PC-9 (cell line): Measurements from ENCODE around the gene RALB. TPM values are rescaled to one million over a fixed set of nuclear protein-coding genes. Genes with fewer than 3 reads are reported as not detected.

Source experiments
- BruUV-seq: library from RNA; stranded (reverse); fragments of 400-500 nt; replicated peaks from 2 replicates; lab custom pipeline; 2021; lab: Mats Ljungman, UMichigan
- CTCF ChIA-PET: fragments of 300-600 bp; sonication (Branson Sonifier 250); formaldehyde crosslinking; loops from one replicate; lab custom pipeline; 2022; ENCODE audit warnings: antibody characterized with exemption; lab: Charles Lee
- POLR2A ChIA-PET: fragments of 300-600 bp; sonication (Branson Sonifier 250); formaldehyde crosslinking; loops from one replicate; lab custom pipeline; 2022; ENCODE audit warnings: antibody characterized with exemption; ENCODE audit not compliant: unreplicated experiment; lab: Charles Lee
- DNase-seq, 2 experiments: peaks; one replicate each; pipeline versions ENCODE4 v3.0.0 to v3.0.0-alpha.2; 2015 to 2022; ENCODE audit warnings: mixed read lengths in 1 of 2
- H2AFZ ChIP-seq: fragments of 200-600 bp; sonication (generic); 2 replicates; pipeline ENCODE4 v1.8.1; 2017; ENCODE audit warnings: antibody characterized with exemption
- H3F3A ChIP-seq: fragments of 200-600 bp; sonication (generic); 2 replicates; pipeline ENCODE4 v1.8.1; 2017; ENCODE audit warnings: antibody characterized with exemption, mild to moderate bottlenecking, low read depth; ENCODE audit not compliant: insufficient read depth
- H3K27ac ChIP-seq: fragments of 200-600 bp; sonication (generic); 2 replicates; pipeline ENCODE4 v1.6.1; 2016; ENCODE audit warnings: mixed run types
- H3K27me3 ChIP-seq: fragments of 200-600 bp; sonication (generic); 2 replicates; pipeline ENCODE4 v1.6.1; 2016; ENCODE audit warnings: low read depth, mixed run types; ENCODE audit not compliant: insufficient read depth
- H3K36me3 ChIP-seq: fragments of 200-600 bp; sonication (generic); 2 replicates; pipeline ENCODE4 v1.6.1; 2016; ENCODE audit warnings: low read depth, mixed run types
- H3K4me1 ChIP-seq: fragments of 200-600 bp; sonication (generic); replicated peaks from 2 replicates; pipeline ENCODE4 v1.6.1; 2016; ENCODE audit warnings: mixed run types; ENCODE audit not compliant: insufficient read depth
- H3K4me2 ChIP-seq: fragments of 200-600 bp; sonication (generic); 2 replicates; pipeline ENCODE4 v1.6.1; 2017; ENCODE audit warnings: mixed run types
- H3K4me3 ChIP-seq: fragments of 200-600 bp; sonication (generic); 2 replicates; pipeline ENCODE4 v1.6.1; 2016; ENCODE audit warnings: mixed run types
- H3K79me2 ChIP-seq: fragments of 200-600 bp; sonication (generic); 2 replicates; pipeline ENCODE4 v1.6.1; 2017; ENCODE audit warnings: low read depth, mixed run types
- H3K9me2 ChIP-seq: fragments of 200-600 bp; sonication (generic); 2 replicates; pipeline ENCODE4 v1.8.1; 2017; ENCODE audit warnings: mild to moderate bottlenecking; ENCODE audit not compliant: insufficient read depth
- H3K9me3 ChIP-seq: fragments of 200-600 bp; sonication (generic); 2 replicates; pipeline ENCODE4 v1.8.1; 2016; ENCODE audit warnings: low read depth; ENCODE audit not compliant: insufficient read depth
- H4K20me1 ChIP-seq: fragments of 200-600 bp; sonication (generic); 2 replicates; pipeline ENCODE4 v1.8.1; 2017; ENCODE audit not compliant: insufficient read depth
- CTCF ChIP-seq: fragments of 200-600 bp; sonication (generic); conservative IDR thresholded peaks from 2 replicates; pipeline ENCODE4 v1.6.1; 2017; ENCODE audit warnings: mixed run types, antibody characterized with exemption, mild to moderate bottlenecking, moderate library complexity
- EZH2 ChIP-seq: fragments of 200-600 bp; sonication (generic); IDR thresholded peaks from 2 replicates; pipeline ENCODE4 v1.8.0; 2017; ENCODE audit warnings: antibody characterized with exemption, low read depth
- intact Hi-C: fragments of 100-400 bp; cut with micrococcal nuclease; formaldehyde crosslinking; loops from one replicate; pipeline ENCODE4 v1.10.0; 2022; ENCODE audit not compliant: unreplicated experiment
- total RNA-seq: library from RNA; stranded (reverse); gene quantifications from 2 replicates; pipeline ENCODE4 v1.2.3, GENCODE V29; 2021

The RALB gene
- total RNA-seq, 1 experiment from 2014 or later, result 86.6 TPM

- no peak for TF ChIP-seq EZH2
- TF ChIP-seq CTCF, result no peak
- BruUV-seq, result no TSS peak
- Histone ChIP-seq H3K4me1 (peaks cover 11% of the 10 kb centered on the region), H3K4me3 (no peak overlapping the region), H3K4me2 (no peak overlapping the region), H3K27me3 (0 out of 2 replicates have a peak, but pooled peaks cover 7% of the 10 kb centered on the region), H2AFZ (no peak overlapping the region), H3K9me3 (no peaks in the 10 kb centered on the region), H3K36me3 (no peaks in the 10 kb centered on the region), H3F3A (peaks cover 4% of the 10 kb centered on the region; the same call in 1 of the 2 replicates), H3K79me2 (peaks cover 9% of the 10 kb centered on the region), H3K9me2 (no peaks in the 10 kb centered on the region), H3K27ac (no peak overlapping the region), H4K20me1 (no peaks in the 10 kb centered on the region)
- intact Hi-C loops, result loop anchor here (5.0 kb wide), 1 partner anchor 735 kb away; no protein-coding TSS in a partner anchor
- no peak for DNase-seq
- CTCF ChIA-PET, result no interaction called here
- POLR2A ChIA-PET, result no interaction called here
These were observed 89.3 kb downstream of the RALB start for GRCh38 chr2:120341977-120342376.

- Histone ChIP-seq H3F3A (peaks cover 9% of the 10 kb centered on the region; the same call in 1 of the 2 replicates), H3K9me3 (no peaks in the 10 kb centered on the region), H3K27ac (no peak overlapping the region), H3K79me2 (peaks cover 13% of the 10 kb centered on the region), H2AFZ (no peak overlapping the region), H3K4me1 (peaks cover 11% of the 10 kb centered on the region), H3K36me3 (no peaks in the 10 kb centered on the region), H3K4me3 (no peak overlapping the region), H3K4me2 (no peak overlapping the region), H3K27me3 (0 out of 2 replicates have a peak, but pooled peaks cover 7% of the 10 kb centered on the region), H4K20me1 (0 out of 2 replicates have a peak, but pooled peaks cover under 1% of the 10 kb centered on the region), H3K9me2 (no peaks in the 10 kb centered on the region)
- ChIA-PET POLR2A (no interaction called here), CTCF (interaction anchor here (1.3 to 1.5 kb wide), 2 partner anchors 166 to 211 kb away, joined by 3 to 10 read pairs; no protein-coding TSS in a partner anchor)
- no peak for TF ChIP-seq CTCF
- TF ChIP-seq EZH2, result no peak
- intact Hi-C loops, result loop anchor here (5.0 kb wide), 1 partner anchor 735 kb away; no protein-coding TSS in a partner anchor
- DNase-seq, result no peak
- BruUV-seq, result no TSS peak
These were observed 89.8 kb downstream of the RALB start for GRCh38 chr2:120342446-120342845.

GRCh38 chr2:120343100-120343432, 90.4 kb downstream of the RALB start:
- Histone ChIP-seq H3K4me1 (peaks cover 16% of the 10 kb centered on the region), H4K20me1 (peaks cover 7% of the 10 kb centered on the region; the same call in 1 of the 2 replicates), H3K27me3 (0 out of 2 replicates have a peak, but pooled peaks cover 7% of the 10 kb centered on the region), H3K36me3 (no peaks in the 10 kb centered on the region), H3K4me3 (peak overlapping the region; percentile 77; the same call in 1 of the 2 replicates), H3K27ac (no peak overlapping the region), H3K79me2 (peaks cover 19% of the 10 kb centered on the region), H3K9me3 (no peaks in the 10 kb centered on the region), H2AFZ (no peak overlapping the region), H3K4me2 (peak overlapping the region; percentile 70), H3F3A (peaks cover 15% of the 10 kb centered on the region), H3K9me2 (no peaks in the 10 kb centered on the region)
- no TSS peak for BruUV-seq
- DNase-seq, result no peak
- CTCF ChIA-PET, result interaction anchor here (0.7 to 1.5 kb wide), 8 partner anchors 9 to 335 kb away, joined by 3 to 10 read pairs (median 3); no protein-coding TSS in a partner anchor
- TF ChIP-seq CTCF (no peak), EZH2 (no peak)
- POLR2A ChIA-PET, result interaction anchor here (1.0 kb wide), 1 partner anchor 56 kb away, joined by 9 read pairs; no protein-coding TSS in a partner anchor
- intact Hi-C loops, result loop anchor here (1.0 to 5.0 kb wide), 7 partner anchors 99 to 734 kb away; no protein-coding TSS in a partner anchor
